Lower leg skin (tissue), 4 donors: ENCODE results near the gene KCNK15. TPM values are rescaled to one million over a fixed set of nuclear protein-coding genes. Genes with fewer than 3 reads are reported as not detected.
"Not testable (repeated sequence)": the region's sequence is repeated elsewhere in the genome, so short reads cannot be mapped to it uniquely, and the experiment has no call there.

Experiments
- DNase-seq, 2 donors: peaks; one replicate each; pipeline ENCODE4 v3.0.0-alpha.2; 2019; ENCODE audit warnings: low spot score in 2 of 2
- H3K4me3 ChIP-seq: fragments of 200-600 bp; sonication (generic); 2 replicates; pipeline ENCODE4 v1.5.1; 2017; ENCODE audit warnings: mild to moderate bottlenecking, low read depth; ENCODE audit not compliant: poor library complexity, severe bottlenecking
- POLR2A ChIP-seq, 2 donors: fragments of 450-650 bp; IDR thresholded peaks; one replicate each; pipeline ENCODE4 v1.6.1; 2016 to 2017; ENCODE audit warnings: antibody characterized with exemption in 2 of 2, mild to moderate bottlenecking in 1 of 2, moderate library complexity in 1 of 2
- WGBS, 2 donors: methylation state at CpG; one replicate each; pipeline ENCODE4 v1.1.5; 2018; 5-methylcytosine and 5-hydroxymethylcytosine counted together
- intact Hi-C: fragments of 100-400 bp; cut with DNase I; formaldehyde crosslinking; loops from one replicate; pipeline ENCODE4 v1.15.0; 2023; ENCODE audit warnings: low total_unique reads
- total RNA-seq, 4 donors: library from RNA; depleted of rRNA; stranded (reverse); fragments of >200 nt; gene quantifications; one replicate each; pipeline ENCODE4 v1.1.0, GENCODE V29; 2016
- TF ChIP-seq, protein P1 (sequence below), 3 donors: fragments of 450-650 bp; IDR thresholded peaks; one replicate each; pipeline ENCODE4 v1.5.1; 2016; ENCODE audit warnings: antibody characterized with exemption in 3 of 3, mild to moderate bottlenecking in 3 of 3, moderate library complexity in 2 of 3

Gene KCNK15
- total RNA-seq, 4 donors from 2014 or later, result 1.5 to 3.5 (median 2.5) TPM

- no peak overlapping the region for H3K4me3 ChIP-seq
- 48 to 57% methylated on average over 3 of the region's 3 CpGs for WGBS, 2 donors
- TF ChIP-seq, protein P1, sequence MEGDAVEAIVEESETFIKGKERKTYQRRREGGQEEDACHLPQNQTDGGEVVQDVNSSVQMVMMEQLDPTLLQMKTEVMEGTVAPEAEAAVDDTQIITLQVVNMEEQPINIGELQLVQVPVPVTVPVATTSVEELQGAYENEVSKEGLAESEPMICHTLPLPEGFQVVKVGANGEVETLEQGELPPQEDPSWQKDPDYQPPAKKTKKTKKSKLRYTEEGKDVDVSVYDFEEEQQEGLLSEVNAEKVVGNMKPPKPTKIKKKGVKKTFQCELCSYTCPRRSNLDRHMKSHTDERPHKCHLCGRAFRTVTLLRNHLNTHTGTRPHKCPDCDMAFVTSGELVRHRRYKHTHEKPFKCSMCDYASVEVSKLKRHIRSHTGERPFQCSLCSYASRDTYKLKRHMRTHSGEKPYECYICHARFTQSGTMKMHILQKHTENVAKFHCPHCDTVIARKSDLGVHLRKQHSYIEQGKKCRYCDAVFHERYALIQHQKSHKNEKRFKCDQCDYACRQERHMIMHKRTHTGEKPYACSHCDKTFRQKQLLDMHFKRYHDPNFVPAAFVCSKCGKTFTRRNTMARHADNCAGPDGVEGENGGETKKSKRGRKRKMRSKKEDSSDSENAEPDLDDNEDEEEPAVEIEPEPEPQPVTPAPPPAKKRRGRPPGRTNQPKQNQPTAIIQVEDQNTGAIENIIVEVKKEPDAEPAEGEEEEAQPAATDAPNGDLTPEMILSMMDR (IDR thresholded peaks at IDR 0.05), result no peak
- no peak for TF ChIP-seq POLR2A (IDR thresholded peaks at IDR 0.05)
- no peak for DNase-seq
- intact Hi-C loops, result no loop called here
Measured at GRCh38 chr20:44761423-44761822, 15.8 kb downstream of the KCNK15 start.

- intact Hi-C loops, result no loop called here
Measured at GRCh38 chr20:44762466-44763140, 16.9 kb downstream of the KCNK15 start.

DNA sequence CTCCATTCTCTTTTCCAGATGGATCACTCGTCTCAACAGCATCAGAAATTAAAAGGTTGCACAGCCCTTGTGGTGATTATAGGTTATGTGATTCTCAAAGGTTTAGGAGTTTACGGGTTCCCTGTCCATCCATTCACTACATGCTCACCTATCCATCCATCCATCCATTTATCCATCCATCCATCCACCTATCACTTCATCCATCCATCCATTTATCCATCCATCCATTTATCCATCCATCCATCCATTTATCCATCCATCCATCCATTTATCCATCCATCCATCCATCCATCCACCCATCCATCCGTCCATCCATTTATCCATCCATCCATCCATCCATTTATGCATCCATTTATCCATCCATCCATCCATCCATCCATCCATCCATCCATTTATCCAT is 18.1 kb downstream of the KCNK15 start:
- H3K4me3 ChIP-seq, DNase-seq, intact Hi-C loops: not testable (repeated sequence)
- WGBS, 2 donors, result 81 to 91% methylated on average over 3 of the region's 3 CpGs

More at GRCh38 chr20:44762466-44763140, 16.9 kb downstream of the KCNK15 start:
- no peak for DNase-seq
- TF ChIP-seq POLR2A (IDR thresholded peaks at IDR 0.05), result no peak
- TF ChIP-seq, protein P1 (IDR thresholded peaks at IDR 0.05), result no peak
- 65 to 70% methylated on average over 10 of the region's 10 CpGs for WGBS, 2 donors
- H3K4me3 ChIP-seq, result no peak overlapping the region

- WGBS, 2 donors, result 52 to 54% methylated on average over 4 of the region's 4 CpGs
- DNase-seq, result no peak
- intact Hi-C loops, result no loop called here
- no peak for TF ChIP-seq POLR2A (IDR thresholded peaks at IDR 0.05)
- TF ChIP-seq, protein P1 (IDR thresholded peaks at IDR 0.05), result no peak
- H3K4me3 ChIP-seq, result no peak overlapping the region
Measured at GRCh38 chr20:44765091-44765490, 19.4 kb downstream of the KCNK15 start.

GRCh38 chr20:44765701-44766347 is 20.2 kb downstream of the KCNK15 start:
- 30 to 39% methylated on average over 7 of the region's 7 CpGs for WGBS, 2 donors
- intact Hi-C loops, result no loop called here
- no peak overlapping the region for H3K4me3 ChIP-seq
- no peak for DNase-seq
- TF ChIP-seq POLR2A (IDR thresholded peaks at IDR 0.05), result no peak

DNA sequence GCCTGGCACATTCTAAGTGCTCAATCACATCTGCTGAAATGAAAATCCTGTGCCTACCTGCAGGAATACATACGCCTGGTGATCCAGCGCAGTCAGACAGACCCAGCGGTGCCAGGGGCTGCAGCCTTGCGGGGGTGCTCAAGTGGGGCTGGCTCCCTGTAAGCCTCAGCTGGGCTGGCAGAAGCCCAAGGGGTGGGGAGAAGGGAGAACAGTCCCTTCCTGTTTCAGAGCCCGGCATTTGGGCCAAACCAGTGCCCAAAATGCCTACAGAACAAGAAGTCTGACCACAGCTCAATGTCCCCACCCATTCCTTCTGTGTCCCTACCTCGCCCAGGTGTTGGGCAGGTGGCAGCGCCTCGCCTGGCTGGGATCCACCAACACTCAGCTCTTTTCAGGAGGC is 22.6 kb downstream of the KCNK15 start:
- no peak overlapping the region for H3K4me3 ChIP-seq
- no peak for TF ChIP-seq POLR2A (IDR thresholded peaks at IDR 0.05)
- TF ChIP-seq, protein P1 (IDR thresholded peaks at IDR 0.05), result no peak
- 62 to 73% methylated on average over 8 of the region's 8 CpGs for WGBS, 2 donors
- intact Hi-C loops, result no loop called here
- DNase-seq, result no peak
